ENCODE measurements around the gene TBL2. TPM values are rescaled to one million over a fixed set of nuclear protein-coding genes. Genes with fewer than 3 reads are reported as not detected.
A peak's percentile ranks its signal among the peaks of the same experiment; 100 is the strongest.
"Not testable (repeated sequence)": the region's sequence is repeated elsewhere in the genome, so short reads cannot be mapped to it uniquely, and the experiment has no call there.

The TBL2 gene
- total RNA-seq, 1 donor: 11.5 TPM

DNA sequence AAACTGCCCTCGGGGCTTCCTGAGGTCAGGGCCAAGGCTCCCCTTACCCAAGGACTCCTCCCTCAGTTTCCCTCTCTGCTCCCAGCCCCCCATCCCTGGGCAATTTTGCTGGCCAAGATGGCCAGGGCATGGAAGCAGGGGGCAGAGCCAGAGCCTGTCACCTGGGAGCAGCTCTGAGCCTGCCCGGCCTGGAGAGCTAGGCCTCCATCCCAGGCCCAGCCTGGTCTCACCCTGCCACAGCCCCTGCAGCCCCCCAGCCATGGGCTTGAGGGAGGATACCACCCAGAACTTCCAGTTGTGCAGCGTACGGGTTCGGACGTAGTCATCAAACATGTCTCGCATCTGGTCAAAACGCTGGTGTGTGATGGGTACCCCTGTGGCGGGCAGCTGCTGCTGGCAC, 17.0 kb upstream of the TBL2 start:
- Histone ChIP-seq H3K27me3 (ENCODE audit: insufficient read depth, low read length) (no peaks in the 10 kb centered on the region), H3K4me1 (ENCODE audit: insufficient read depth, low read length) (peaks cover 8% of the 10 kb centered on the region), H3K4me3 (ENCODE audit: low read length) (no peak overlapping the region), H3K9me3 (ENCODE audit: low read depth, low read length) (no peaks in the 10 kb centered on the region)

DNA sequence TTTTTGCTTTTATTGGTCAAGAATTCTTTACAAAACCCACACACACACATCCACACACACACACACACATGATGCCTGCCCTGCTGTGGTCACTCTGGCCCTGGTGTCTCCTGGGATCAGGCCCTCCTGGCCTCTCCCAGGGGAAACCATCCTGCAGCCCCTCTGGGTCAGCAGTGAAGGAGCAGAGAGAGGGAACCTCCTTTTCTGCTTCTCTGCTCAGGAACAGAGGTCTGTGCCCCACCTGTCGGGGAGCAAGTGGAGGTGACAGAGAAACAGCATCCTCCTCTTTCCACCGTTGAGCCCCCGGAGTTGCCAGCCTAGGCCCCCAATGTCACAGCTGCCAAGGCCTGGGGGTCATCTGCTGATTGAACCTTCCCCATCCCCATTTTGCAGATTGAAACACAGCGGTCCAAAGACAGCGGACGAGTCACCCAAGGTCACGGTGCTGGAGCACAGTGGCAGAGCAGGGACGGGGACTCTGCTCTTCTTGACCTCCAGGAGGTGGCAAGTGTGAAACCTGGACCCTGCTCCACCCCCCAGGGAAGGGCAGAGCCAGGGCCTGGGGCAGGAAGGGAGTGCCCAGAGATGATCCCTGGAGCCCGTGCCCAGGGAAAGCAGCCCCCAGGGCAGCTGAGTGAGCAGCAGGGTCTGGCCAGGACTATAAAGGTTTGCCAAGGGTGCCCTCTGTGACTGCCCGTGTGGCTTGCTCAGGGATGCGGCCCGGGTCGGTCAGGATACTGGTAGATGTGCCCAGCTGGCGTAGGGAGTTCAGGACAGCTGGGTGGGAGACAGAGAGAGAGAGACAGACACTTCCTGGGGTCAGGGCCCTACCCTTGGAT, 15.0 kb upstream of the TBL2 start:
- Histone ChIP-seq H3K4me1 (ENCODE audit: insufficient read depth, low read length) (peaks cover 4% of the 10 kb centered on the region), H3K27me3 (ENCODE audit: insufficient read depth, low read length) (no peaks in the 10 kb centered on the region), H3K4me3 (ENCODE audit: low read length) (no peak overlapping the region)

DNA sequence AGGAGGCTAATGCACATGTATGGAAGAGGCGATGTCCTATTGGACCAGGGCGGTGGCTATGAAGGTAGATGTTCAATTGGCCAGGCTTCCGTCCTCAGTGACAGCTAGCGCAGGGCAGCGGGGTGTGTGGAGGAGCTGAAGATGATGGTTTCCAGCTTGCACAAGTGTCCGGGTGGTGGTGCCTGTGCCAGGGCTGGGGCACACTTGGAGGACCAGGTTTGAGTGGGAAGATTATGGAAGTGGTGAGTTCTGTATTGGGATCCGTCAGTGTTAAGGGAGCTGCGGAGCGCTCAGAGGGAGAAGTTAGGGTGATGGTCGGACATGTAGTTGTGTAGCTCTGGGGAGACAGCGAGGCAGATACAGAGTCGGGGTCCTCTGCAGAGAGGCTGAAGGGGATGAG, 8.5 kb upstream of the TBL2 start:
- Histone ChIP-seq H3K9me3 (ENCODE audit: low read depth, low read length) (no peaks in the 10 kb centered on the region), H3K27me3 (ENCODE audit: insufficient read depth, low read length) (no peaks in the 10 kb centered on the region), H3K4me3 (ENCODE audit: low read length) (no peak overlapping the region), H3K4me1 (ENCODE audit: insufficient read depth, low read length) (peaks cover 57% of the 10 kb centered on the region)

More for the DNA sequence above, 15.0 kb upstream of the TBL2 start:
- H3K9me3 ChIP-seq (ENCODE audit: low read depth, low read length): no peaks in the 10 kb centered on the region

DNA sequence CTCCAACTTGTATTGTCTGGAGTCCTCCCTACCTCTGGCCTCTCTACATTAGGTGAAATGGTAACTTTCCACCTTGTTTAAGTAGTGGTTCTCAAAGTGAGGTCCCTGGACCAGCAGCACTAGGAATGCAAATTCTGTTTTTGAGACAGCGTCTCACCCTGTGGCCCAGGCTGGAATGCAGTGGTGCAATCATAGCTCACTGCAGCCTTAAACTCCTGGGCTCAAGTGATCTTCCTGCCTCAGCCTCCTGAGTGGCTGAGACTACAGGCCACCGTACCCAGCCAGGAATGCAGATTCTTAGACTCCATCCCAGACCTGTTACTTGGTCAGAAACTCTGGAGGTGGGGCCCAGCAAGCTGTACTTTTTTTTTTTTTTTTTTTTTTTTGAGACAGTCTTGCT, 6.8 kb upstream of the TBL2 start:
- Histone ChIP-seq H3K4me3 (ENCODE audit: low read length) (no peak overlapping the region), H3K9me3 (ENCODE audit: low read depth, low read length) (no peaks in the 10 kb centered on the region), H3K27me3 (ENCODE audit: insufficient read depth, low read length) (no peaks in the 10 kb centered on the region), H3K4me1 (ENCODE audit: insufficient read depth, low read length) (peaks cover 73% of the 10 kb centered on the region)

DNA sequence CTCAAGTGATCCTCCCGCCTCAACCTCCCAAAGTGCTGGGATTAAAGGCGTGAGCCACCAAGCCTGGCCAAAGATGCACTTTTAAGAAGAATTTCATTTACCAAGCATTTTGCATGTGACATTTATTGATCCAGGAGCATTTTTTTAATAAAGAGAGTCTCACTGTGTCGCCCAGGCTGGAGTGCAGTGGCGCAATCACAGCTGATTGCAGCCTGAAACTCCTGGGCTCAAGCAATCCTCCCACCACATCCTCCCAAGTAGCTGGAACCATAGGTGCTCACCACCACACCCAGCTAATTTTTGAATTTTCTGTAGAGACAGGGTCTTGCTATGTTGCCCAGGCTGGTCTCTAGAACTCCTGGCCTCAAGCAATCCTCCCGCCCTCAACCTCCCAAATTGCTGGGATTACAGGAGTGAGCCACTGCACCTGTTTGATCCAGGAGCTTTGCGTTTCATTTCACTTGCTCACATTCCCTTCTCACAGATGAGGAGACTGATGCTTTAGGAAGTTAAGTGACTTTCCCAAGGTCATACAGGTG, 4.4 kb upstream of the TBL2 start:
- no peaks in the 10 kb centered on the region for H3K27me3 ChIP-seq (ENCODE audit: insufficient read depth, low read length)
- no peaks in the 10 kb centered on the region for H3K9me3 ChIP-seq (ENCODE audit: low read depth, low read length)
- H3K4me1 ChIP-seq (ENCODE audit: insufficient read depth, low read length): peaks cover 87% of the 10 kb centered on the region
- no peak overlapping the region for H3K4me3 ChIP-seq (ENCODE audit: low read length)

DNA sequence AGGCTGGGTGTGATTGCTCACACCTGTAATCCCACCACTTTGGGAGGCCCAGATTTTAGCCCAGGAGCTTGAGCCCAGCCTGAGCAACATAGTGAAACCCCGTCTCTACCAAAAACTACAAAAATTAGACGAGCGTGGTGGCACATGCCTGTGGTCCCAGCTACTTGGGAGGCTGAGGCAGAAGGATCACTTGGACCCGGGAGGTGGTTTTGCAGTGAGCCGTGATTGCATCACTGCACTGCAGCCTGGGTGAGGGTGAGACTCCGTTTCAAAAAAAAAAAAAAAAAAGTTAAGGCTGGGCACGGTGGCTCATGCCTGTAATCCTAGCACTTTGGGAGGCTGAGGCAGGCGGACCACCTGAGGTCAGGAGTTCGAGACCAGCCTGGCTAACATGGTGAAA, 2.6 kb upstream of the TBL2 start:
- peaks cover 84% of the 10 kb centered on the region for H3K4me1 ChIP-seq (ENCODE audit: insufficient read depth, low read length)
- H3K4me3 ChIP-seq (ENCODE audit: low read length); H3K27me3 ChIP-seq (ENCODE audit: insufficient read depth, low read length); H3K9me3 ChIP-seq (ENCODE audit: low read depth, low read length): not testable (repeated sequence)

DNA sequence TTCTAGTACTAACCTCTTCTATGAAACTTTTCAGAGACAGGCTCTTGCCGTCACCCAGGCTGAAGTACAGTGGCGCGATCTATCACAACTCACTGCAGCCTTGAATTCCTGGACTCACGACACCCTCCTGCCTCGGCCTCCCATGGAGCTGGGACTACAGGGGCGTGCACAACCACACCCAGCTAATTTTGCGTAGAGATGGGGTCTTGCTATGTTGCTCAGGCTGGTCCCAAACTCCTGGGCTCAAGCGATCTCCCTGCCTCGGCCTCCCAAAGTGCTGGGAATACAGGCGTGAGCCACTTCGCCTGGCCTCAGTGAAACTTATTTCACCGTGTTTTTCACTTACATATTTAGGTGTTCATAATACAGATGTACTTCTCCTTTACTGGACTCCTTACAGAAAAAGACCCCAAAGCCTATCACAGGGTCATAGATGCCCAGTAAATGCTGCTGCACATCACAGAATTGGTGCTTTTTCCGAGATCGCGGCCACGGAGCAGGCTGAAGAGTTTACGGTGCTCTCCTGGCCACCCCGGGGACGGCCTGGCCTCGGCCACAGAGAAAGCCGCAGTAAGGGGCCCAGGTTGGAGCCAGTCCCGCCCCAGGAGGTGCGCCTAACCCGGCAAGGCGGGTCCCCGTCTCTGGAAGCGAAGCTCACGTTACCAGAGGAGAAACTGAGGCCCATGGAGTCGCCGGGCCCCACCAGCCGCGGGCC, 595 bp downstream of the TBL2 start:
- H3K27me3 ChIP-seq (ENCODE audit: insufficient read depth, low read length): no peaks in the 10 kb centered on the region
- peak overlapping the region; percentile 80 for H3K4me3 ChIP-seq (ENCODE audit: low read length)
- H3K9me3 ChIP-seq (ENCODE audit: low read depth, low read length): no peaks in the 10 kb centered on the region
- H3K4me1 ChIP-seq (ENCODE audit: insufficient read depth, low read length): peaks cover 55% of the 10 kb centered on the region

DNA sequence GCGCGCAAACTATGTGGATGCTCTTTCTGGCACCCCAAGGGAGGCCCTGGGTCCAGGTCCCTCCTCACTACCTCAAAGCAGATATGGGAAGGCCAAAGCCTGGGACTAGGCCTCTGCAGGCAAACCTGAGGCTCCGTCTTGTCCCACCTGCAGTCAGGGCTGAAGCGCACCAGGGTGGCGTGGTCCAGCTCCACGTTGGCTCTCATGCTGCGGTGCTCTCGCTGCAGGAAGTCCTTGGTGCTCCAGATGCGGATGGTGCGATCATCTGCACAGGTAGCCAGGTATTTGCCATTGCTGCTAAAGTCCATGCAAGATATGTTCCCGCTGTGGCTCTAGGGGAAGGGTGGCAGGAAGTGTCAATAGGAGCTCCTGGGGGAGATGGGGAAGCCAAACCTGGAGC, 4.6 kb downstream of the TBL2 start:
- no peaks in the 10 kb centered on the region for H3K9me3 ChIP-seq (ENCODE audit: low read depth, low read length)
- peaks cover 17% of the 10 kb centered on the region for H3K4me1 ChIP-seq (ENCODE audit: insufficient read depth, low read length)
- H3K27me3 ChIP-seq (ENCODE audit: insufficient read depth, low read length): no peaks in the 10 kb centered on the region
- H3K4me3 ChIP-seq (ENCODE audit: low read length): no peak overlapping the region

DNA sequence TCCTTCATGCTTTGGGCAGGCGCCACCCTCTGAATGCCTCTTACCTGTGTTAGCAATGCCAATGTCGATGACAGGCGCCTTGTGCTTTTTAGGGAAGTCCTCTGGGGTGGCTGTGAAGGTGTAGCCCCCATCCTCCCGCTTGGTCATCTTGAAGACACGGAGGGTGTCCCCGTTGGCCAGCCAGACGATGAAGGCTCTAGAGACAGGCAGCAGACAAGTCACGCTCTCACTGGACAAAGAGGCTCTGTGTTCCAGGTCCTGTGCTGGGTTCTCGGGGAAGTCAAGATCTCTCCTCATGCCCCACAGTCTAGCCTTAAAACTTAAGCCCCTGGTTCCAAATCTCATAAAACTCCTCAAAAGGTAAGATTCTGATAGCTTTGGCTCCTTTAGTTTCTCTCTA, 5.1 kb downstream of the TBL2 start:
- Histone ChIP-seq H3K4me1 (ENCODE audit: insufficient read depth, low read length) (peaks cover 17% of the 10 kb centered on the region), H3K27me3 (ENCODE audit: insufficient read depth, low read length) (no peaks in the 10 kb centered on the region), H3K9me3 (ENCODE audit: low read depth, low read length) (no peaks in the 10 kb centered on the region), H3K4me3 (ENCODE audit: low read length) (no peak overlapping the region)

DNA sequence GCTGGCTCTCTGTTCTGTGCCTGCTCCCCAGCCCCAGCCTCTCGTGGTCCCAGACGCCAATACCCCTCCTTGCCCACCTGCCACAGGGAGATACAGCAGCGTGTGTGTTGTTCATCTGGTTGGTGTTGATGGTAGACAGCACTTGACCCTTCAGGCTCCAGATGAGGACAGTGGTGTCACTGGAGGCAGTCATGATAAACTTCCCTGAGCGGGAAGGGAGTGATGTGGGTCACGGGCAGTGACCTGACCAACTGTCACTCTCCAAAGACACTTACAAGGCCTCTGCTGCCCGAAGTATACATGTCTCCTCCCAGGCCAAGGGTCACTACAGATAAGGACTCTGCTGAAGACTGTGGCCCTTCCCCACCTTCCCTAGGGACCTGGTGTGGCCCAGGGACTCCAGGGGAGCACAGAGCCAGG, 5.6 kb downstream of the TBL2 start:
- H3K27me3 ChIP-seq (ENCODE audit: insufficient read depth, low read length): no peaks in the 10 kb centered on the region
- H3K4me1 ChIP-seq (ENCODE audit: insufficient read depth, low read length): peaks cover 14% of the 10 kb centered on the region
- H3K9me3 ChIP-seq (ENCODE audit: low read depth, low read length): no peaks in the 10 kb centered on the region
- H3K4me3 ChIP-seq (ENCODE audit: low read length): no peak overlapping the region

DNA sequence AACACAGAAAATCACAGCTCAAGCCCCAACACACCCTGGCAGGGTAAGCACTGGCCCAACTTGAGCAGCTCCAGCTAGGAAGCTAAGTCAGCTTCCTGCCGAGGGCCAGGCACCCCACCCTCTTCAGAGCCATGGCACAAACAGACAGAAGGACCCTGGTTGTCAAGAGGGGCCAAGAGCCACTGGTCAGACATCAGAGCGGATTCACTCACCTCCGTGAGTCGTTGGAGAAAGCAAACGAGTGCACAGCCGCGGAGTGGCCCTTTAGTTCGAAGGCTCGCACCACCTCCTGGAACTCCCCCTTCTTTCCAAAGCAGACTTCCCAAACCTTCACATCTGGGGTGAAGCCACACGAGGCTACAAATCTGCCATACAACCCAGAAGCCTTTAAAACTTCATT, 7.4 kb downstream of the TBL2 start:
- Histone ChIP-seq H3K27me3 (ENCODE audit: insufficient read depth, low read length) (no peaks in the 10 kb centered on the region), H3K4me3 (ENCODE audit: low read length) (no peak overlapping the region), H3K9me3 (ENCODE audit: low read depth, low read length) (no peaks in the 10 kb centered on the region), H3K4me1 (ENCODE audit: insufficient read depth, low read length) (peaks cover 4% of the 10 kb centered on the region)

DNA sequence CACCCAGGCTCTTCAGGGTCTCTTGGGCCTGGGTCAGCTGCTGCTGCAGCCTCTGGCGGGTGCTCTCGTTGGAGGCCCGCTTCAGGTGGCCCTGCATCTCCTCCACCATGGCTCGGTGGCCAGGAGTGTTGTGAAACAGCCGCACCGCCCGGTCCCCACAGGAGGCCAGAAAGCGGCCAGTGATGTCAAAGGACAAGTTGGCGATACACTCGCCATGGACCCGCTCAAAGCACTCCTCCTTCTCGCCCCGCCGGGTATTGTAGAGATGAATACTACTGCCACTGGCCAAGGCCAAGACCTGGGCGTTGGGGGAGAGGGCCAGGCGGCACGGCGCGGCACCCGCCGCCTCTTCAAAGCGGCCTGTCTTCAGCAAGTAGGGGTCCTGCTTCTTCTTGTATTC, 7.9 kb downstream of the TBL2 start:
- Histone ChIP-seq H3K9me3 (ENCODE audit: low read depth, low read length) (no peaks in the 10 kb centered on the region), H3K4me3 (ENCODE audit: low read length) (no peak overlapping the region), H3K27me3 (ENCODE audit: insufficient read depth, low read length) (no peaks in the 10 kb centered on the region), H3K4me1 (ENCODE audit: insufficient read depth, low read length) (peaks cover 8% of the 10 kb centered on the region)

DNA sequence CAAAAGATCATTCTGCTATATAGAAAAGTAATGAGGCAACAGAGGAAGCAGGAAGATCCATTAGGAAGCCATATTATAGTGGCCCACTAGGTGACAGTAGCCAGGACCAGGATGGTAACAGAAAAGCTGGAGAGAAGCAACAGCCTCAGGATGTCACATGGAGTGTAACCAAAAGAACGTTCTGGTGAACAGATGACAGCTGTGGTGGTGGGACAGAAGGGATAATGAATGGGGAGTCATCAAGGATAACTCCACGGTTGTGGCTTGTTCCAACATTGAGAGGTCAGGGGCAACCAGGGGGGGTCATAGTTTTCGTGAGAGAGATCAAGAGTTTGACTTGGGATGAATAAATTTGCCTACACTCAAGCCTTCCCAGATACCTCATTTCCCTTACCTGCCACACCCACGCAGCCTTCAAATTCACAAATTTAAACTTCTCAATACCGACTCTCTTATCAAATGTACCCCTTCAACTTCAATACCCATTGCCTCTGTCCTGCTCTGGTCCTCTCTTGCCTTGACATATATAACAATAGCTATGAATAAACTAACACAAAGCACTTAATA, 9.3 kb downstream of the TBL2 start:
- Histone ChIP-seq H3K4me1 (ENCODE audit: insufficient read depth, low read length) (peaks cover 12% of the 10 kb centered on the region), H3K27me3 (ENCODE audit: insufficient read depth, low read length) (no peaks in the 10 kb centered on the region), H3K9me3 (ENCODE audit: low read depth, low read length) (no peaks in the 10 kb centered on the region)

DNA sequence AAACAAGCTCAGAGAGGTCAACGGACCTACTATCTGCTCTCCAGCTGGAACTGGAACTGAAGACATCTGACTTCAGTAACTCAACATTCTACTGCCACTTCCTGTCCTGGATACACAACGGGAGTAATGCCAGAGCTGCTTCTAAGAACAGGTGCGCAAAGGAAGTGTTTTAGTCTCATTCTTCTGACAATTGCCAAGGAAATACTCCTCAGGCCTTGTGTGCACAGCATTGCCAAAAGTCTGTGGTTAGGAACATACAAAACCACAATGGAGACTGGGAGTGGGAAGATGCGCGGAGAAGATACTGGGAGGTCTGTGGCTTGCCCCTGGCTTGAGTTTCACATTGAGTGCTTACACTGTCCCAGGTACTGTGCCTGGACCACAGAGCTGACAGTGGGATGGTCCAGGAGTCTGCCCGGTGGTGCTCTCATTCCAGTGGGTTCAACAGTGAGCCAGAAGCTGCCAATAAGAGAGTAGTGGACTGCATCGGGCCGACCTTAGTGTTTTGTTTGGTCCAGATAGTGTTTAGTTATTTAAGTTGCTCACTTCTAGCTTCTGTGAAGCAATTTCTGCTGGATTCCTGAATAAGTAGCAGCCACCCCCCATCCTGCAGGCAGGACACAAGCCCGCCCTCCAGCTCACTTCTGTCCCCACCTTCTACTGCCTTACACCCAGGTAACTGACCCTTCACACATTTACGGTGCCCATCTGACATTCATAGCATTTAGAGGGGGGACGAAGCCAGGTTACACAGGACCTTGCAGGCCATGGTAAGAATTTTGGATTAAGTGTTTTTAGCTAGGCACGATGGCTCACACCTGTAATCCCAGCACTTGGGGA, 10.3 kb downstream of the TBL2 start:
- Histone ChIP-seq H3K4me1 (ENCODE audit: insufficient read depth, low read length) (peaks cover 12% of the 10 kb centered on the region), H3K9me3 (ENCODE audit: low read depth, low read length) (no peaks in the 10 kb centered on the region), H3K27me3 (ENCODE audit: insufficient read depth, low read length) (no peaks in the 10 kb centered on the region), H3K4me3 (ENCODE audit: low read length) (no peak overlapping the region)

More for the DNA sequence above, 9.3 kb downstream of the TBL2 start:
- H3K4me3 ChIP-seq (ENCODE audit: low read length): no peak overlapping the region
